ENCODE measurements around the gene PRKAR2A. TPM values are rescaled to one million over a fixed set of nuclear protein-coding genes. Genes with fewer than 3 reads are reported as not detected.

Gene PRKAR2A
- total RNA-seq, 1 donor from 2014 or later: 148 TPM

DNA sequence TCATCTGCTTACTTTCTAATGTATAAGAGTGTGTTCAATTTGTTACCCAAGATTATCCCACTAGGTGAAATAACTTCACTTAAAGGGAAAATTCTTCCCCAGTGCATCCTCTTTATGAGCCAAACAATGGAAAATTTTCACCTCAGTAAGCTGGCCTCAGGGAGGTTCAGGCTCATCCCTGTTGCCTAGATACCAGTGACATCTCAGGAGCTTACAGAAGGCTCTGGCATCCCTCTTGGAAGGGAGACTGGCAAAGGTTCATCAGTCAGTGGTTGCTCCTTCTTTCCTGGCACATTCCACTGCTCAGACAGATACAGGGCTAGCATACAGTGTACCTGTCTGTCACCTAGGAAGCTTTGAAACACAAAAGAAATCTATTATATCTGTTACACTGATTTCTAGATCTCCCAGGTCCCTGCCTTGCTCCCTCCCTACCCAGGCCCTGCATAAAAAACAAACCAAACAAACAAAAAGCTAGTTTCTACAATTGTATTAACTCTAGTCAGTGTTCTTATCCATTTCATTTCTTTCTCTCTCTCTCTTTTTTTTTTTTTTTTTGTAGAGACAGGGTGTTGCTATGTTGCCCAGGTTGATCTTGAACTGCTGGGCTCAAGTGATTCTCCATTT, 132.4 kb downstream of the PRKAR2A start:
- Histone ChIP-seq H3K36me3 (peaks cover 7 to 13% of the 10 kb centered on the region in 2 donors), H3K27ac (no peak overlapping the region), H3K9me3 (no peaks in the 10 kb centered on the region), H3K27me3 (no peaks in the 10 kb centered on the region), H3K4me1 (peaks cover 4 to 19% of the 10 kb centered on the region in 2 donors), H3K4me3 (peak overlapping the region; percentile 68 to 87)
- TF ChIP-seq, protein P1, sequence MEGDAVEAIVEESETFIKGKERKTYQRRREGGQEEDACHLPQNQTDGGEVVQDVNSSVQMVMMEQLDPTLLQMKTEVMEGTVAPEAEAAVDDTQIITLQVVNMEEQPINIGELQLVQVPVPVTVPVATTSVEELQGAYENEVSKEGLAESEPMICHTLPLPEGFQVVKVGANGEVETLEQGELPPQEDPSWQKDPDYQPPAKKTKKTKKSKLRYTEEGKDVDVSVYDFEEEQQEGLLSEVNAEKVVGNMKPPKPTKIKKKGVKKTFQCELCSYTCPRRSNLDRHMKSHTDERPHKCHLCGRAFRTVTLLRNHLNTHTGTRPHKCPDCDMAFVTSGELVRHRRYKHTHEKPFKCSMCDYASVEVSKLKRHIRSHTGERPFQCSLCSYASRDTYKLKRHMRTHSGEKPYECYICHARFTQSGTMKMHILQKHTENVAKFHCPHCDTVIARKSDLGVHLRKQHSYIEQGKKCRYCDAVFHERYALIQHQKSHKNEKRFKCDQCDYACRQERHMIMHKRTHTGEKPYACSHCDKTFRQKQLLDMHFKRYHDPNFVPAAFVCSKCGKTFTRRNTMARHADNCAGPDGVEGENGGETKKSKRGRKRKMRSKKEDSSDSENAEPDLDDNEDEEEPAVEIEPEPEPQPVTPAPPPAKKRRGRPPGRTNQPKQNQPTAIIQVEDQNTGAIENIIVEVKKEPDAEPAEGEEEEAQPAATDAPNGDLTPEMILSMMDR (IDR thresholded peaks at IDR 0.05): no peak
- no peak for DNase-seq (ENCODE audit: low spot score in 2 of 2)
- intact Hi-C loops (cut with DNase I): loop anchor here (5.0 kb wide), 1 partner anchor 202 kb away; the partner anchor contains the start of gene ARIH2

DNA sequence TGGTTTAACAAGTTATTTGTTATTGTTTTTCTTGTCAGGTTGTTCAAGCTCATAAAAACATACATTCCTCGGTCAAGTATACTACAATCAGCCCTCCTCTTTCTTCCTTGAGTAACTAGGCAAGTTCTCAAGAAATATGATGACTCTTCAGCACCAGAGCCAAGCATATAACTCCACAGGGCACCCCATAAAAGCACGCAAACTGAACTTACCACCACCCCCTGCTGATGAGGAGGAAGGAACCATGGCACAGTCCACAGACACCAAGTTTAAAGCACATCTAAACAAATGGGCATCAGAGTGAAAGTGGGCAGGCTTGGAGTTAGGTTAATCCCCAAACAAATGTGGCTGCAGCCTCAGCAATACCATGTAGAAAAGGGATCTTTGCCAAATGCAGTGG, 135.9 kb downstream of the PRKAR2A start:
- TF ChIP-seq, protein P1 (IDR thresholded peaks at IDR 0.05): no peak
- DNase-seq (ENCODE audit: low spot score in 2 of 2): no peak
- no peak overlapping the region for H3K4me3 ChIP-seq
- intact Hi-C loops (cut with DNase I): no loop called here
- no peaks in the 10 kb centered on the region for H3K27me3 ChIP-seq
- no peak overlapping the region for H3K27ac ChIP-seq
- no peaks in the 10 kb centered on the region for H3K9me3 ChIP-seq
- peaks cover 13 to 14% of the 10 kb centered on the region in 2 donors for H3K36me3 ChIP-seq
- peaks cover 4 to 23% of the 10 kb centered on the region in 2 donors for H3K4me1 ChIP-seq

DNA sequence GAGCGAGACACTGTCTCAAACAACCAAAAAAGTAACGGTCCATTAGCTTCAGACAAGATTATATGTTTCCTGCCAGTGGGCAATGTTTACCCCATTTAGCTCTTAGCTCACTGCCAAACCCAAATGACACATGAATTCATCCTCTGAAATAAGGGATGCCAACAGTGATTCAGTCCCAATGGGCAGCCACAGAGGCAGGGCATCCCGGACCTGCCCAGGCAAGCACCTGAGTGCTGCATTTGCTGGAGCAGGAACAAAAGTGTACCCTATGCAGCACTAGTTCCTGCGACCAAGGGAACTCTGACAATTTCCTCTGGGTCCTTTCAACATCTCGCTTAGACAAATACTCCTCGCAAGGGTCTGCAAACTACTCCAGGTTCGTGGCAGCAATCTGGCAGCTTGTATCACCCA, 138.6 kb downstream of the PRKAR2A start:
- no peak for DNase-seq (ENCODE audit: low spot score in 2 of 2)
- TF ChIP-seq, protein P1 (IDR thresholded peaks at IDR 0.05): no peak
- no peaks in the 10 kb centered on the region for H3K9me3 ChIP-seq
- H3K27ac ChIP-seq: peak overlapping the region; percentile 37 to 48
- no peak overlapping the region for H3K4me3 ChIP-seq
- H3K27me3 ChIP-seq: no peaks in the 10 kb centered on the region
- intact Hi-C loops (cut with DNase I): loop anchor here (5.0 kb wide), 1 partner anchor 33 kb away; no protein-coding TSS in a partner anchor
- H3K36me3 ChIP-seq: peaks cover 14 to 21% of the 10 kb centered on the region in 2 donors
- peaks cover 0 to 13% of the 10 kb centered on the region in 2 donors for H3K4me1 ChIP-seq

DNA sequence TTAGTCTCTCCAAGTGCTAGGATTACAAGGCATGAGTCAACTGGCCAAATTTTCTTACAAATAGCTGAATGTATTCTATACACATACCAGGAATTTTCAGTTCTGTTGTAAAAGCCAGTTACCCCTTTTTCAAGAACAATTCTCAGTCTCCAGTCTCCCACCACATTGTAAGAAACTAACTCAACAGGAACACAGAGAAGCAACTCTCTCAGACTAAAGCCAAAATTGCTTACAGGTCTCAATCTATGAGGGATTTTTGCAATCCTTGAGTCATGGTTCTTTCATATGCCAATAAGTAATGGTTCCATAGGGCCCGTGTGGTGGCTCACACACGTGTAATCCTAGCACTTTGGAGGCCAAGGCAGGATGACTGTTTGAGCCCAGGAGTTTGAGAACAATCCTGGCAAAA, 139.2 kb downstream of the PRKAR2A start:
- no peak for DNase-seq (ENCODE audit: low spot score in 2 of 2)
- H3K9me3 ChIP-seq: no peaks in the 10 kb centered on the region
- peaks cover 0 to 13% of the 10 kb centered on the region in 2 donors for H3K4me1 ChIP-seq
- peaks cover 14 to 20% of the 10 kb centered on the region in 2 donors for H3K36me3 ChIP-seq
- no peaks in the 10 kb centered on the region for H3K27me3 ChIP-seq
- TF ChIP-seq, protein P1 (IDR thresholded peaks at IDR 0.05): no peak
- intact Hi-C loops (cut with DNase I): loop anchor here (5.0 kb wide), 1 partner anchor 34 kb away; no protein-coding TSS in a partner anchor
- peak overlapping the region; percentile 37 to 48 for H3K27ac ChIP-seq
- H3K4me3 ChIP-seq: no peak overlapping the region

DNA sequence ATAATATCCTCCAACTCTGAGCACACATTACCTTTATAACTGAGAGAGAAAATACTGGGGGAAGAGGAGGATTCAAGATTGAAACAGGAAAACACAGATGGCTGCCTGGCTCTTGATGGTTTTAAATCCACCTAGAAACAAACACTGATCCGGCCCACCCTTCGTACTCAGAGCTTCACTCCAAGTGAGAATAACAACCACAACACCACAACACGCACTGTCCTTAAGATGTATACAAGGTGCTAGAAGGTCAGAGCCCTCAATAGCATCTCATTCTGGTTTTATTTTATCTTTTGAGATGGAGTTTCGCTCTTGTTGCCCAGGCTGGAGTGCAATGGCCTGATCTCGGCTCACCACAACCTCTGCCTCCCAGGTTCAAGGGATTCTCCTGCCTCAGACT, 140.5 kb downstream of the PRKAR2A start:
- Histone ChIP-seq H3K36me3 (peaks cover 14 to 17% of the 10 kb centered on the region in 2 donors), H3K4me1 (peaks cover 4 to 13% of the 10 kb centered on the region in 2 donors), H3K27me3 (no peaks in the 10 kb centered on the region), H3K9me3 (no peaks in the 10 kb centered on the region), H3K4me3 (no peak overlapping the region), H3K27ac (no peak overlapping the region)
- TF ChIP-seq, protein P1 (IDR thresholded peaks at IDR 0.05): no peak
- intact Hi-C loops (cut with DNase I): loop anchor here (5.0 kb wide), 1 partner anchor 35 kb away; no protein-coding TSS in a partner anchor
- DNase-seq (ENCODE audit: low spot score in 2 of 2): no peak

Measured in ascending aorta (tissue), 2 donors.